ENCODE measurements around the gene KIAA0930.

- no peak for TF ChIP-seq POLR2A (IDR thresholded peaks at IDR 0.05)
- no peak for TF ChIP-seq POLR2AphosphoS5 (IDR thresholded peaks at IDR 0.05)
- no peak for TF ChIP-seq CTCF (IDR thresholded peaks at IDR 0.05)
- no peak for TF ChIP-seq EP300 (IDR thresholded peaks at IDR 0.05)
These were observed 12.3 kb downstream of the KIAA0930 start for GRCh38 chr22:45228401-45228754.
